Activated CD8-positive, alpha-beta memory T cell treated with anti-CD3 and anti-CD28 coated beads, Interleukin-2, amount 50 U/mL, for 1 hour (primary cell): Measurements from ENCODE around the gene BCORL1.

Experiments
- DNase-seq: peaks from one replicate; pipeline ENCODE4 v3.0.0-alpha.2; 2020; ENCODE audit errors: extremely low read depth

The BCORL1 gene

DNA sequence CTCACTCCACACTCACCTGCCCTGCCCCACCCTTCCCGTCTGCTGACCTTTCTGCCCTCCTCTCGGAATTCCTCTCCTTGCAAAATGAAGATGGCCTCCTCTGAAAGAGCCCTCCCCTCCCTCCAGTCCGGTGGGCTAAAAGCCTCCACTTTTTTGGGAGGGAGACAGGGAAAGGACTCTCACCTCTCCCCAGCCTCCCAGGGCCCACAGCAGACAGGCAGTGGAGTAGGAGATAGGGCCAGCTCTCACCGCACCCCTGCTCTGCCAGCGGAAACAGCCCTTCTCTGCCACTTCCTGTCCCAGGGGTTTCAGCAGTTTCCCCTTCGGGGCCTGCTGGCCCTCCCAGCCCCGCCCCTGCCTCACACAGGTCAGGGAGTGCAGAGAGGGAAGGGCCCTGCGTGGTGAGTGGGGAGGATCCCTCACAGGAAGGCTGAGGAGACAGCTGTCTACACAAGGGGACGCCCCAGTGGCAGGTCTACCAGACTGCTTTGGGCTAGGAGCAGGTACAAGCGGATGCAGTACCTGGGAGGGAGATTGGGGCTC lies 109.6 kb downstream of the BCORL1 start:
- DNase-seq: peak; percentile 72

DNA sequence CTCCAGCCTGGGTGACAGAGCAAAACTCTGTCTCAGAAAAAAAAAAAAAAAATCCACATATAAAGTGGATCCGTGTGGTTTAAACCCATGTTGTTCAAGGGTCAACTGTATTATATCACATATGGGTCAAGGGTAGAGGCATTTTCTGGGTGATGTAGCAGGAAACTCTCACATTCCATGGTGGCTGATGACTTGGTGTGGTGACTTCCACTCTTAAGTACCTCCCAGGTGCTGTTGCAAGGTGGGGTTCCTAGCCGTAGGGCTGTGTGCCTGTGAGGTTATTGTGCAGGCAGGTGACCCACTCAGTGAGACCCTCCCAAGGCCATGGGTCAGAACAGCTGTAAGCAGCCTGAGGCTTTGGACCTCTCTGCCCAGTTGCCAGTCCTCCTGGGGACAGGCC lies 110.8 kb downstream of the BCORL1 start:
- no peak for DNase-seq

DNA sequence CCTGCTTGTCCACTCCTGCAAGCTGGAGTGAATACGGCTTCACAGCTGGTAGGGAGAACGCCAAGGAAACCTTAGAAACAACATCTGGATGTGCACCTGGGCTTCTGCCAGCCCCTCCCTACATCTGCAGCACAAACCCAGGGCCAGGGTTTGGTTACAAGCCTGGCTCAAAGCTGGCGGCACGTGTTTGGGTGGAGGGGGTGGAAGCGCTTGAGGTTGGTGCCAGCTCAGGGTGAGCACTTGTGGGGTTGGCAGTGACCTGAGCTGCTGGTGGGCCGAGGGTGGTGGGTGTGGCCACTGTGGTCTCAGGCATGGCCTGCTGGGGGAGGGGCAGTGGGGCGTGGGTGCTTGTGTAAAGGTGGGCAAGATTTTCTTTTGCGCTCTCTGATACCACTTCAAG lies 112.3 kb downstream of the BCORL1 start:
- no peak for DNase-seq

DNA sequence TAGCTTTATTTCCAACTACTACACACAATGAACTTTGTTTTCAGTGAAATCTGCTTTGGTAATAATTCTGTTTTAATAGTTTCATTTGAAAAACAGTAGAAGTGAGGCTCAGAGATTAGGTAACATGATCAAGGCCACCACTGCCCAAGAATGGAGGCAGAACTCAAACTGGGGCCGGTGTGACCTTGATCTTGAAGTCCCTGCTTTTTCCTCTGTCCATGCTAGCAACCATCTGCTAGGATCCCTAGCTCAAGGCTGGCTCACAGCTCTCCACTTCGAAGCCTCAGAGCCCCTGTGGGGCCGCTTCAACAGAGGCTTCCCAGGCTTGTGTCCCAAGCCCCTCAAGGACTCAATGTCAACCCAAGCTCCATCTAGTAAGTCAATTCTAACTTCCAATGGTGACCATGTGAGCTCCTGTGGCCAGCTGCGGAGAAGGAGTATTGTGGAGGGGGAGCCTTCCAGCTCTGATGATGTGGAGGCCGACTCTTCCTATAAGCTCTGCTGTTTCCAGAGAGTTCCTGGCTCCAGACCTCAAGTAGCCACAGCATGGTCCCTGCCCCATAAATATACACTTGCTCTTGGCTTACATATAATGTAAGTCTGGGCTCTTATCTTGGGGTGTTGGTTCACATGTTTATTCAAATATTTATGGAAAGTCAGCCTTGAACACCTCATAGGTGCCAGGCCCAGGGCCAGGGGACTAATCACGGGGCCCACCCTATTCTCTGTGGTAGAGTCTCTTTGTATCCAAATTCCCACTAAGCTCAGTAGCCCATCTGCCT lies 113.0 kb downstream of the BCORL1 start:
- DNase-seq: no peak

DNA sequence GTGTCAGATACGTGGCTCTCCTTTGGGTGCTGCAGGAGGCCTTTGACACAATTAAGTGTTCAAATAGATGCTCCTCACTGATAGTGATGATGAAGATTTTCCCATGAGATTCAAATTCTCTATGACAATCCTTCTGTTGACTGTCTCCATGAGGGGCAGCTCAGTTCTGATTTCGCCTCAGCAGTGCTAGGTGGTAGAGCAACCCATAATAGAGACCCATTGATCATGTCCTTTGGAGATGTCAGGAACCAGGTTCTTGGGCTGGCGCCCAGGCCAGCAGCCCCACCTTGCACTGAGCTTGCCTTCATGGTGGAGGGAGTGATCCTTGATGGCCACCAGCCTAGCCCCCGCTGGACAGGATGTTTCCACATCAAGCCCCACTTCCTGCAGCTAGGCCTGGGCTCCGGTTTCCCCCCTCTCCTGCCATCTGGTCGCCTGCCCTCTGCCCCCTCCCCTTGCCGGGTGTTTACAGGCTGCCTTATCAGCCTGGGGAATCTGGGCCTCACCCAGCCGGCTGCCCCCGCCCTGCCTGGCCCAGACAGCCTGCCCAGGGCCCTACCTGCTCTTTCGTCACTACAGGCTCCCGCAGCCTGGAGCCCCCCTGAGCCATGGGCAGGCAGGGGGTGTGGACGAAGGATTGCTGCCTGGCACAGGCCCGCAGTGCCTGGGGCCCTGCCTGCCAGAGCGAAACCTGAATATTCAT lies 115.2 kb downstream of the BCORL1 start:
- DNase-seq: no peak

DNA sequence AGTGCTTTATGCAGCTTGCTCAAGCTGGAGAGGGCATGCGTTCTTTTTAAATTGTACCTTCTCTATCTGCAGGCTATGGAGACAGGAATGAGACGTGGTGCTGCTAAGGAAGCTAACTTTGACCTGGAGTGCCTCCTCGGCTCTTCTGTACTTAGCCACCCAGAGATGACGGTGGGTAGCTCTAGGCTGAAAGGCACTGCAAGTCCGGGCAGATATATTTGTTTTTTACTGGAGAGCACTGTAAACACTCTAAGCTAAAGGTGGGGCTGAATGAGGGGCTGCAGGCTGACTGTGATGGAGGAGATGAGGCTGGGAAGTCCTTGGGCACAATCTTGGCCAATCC lies 115.7 kb downstream of the BCORL1 start:
- no peak for DNase-seq

DNA sequence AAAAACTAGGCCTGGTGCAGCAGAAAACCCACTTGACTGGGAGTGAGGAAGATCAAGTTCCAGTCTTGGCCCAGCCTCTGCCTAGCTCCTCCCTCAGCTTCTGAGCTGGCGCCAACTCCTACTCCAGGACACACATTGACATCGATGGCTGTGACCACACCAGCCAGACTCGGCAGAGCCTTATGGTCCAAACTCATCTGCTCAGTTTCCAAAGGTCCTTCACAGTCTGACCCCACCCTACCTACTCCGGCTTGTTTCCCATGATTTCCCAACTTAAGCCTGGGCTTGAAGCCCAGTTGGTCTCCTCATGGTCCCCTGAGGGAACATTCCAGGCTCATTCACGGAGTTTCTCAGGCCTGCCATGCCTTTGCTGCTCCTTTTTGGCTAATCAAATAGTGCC lies 117.7 kb downstream of the BCORL1 start:
- no peak for DNase-seq

DNA sequence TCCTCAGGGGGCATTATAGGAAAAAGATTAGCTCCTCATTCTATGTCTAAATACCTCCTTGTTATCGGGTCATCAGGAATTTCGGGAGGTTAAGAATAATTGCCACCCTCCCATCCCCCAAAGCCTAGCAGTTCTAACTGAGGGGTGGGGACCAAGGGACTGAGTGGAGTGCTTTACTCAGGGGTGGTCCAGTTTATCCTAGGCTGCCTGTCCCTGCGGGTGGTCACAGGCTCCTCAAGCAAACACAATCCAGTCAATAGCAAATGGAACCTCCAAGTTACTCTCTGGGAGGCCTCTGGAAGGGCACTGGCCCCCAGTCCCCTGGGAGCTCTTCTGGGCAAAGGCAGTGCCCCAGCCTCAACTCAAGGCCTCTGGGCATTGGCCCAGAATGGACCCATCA lies 121.2 kb downstream of the BCORL1 start:
- DNase-seq: no peak

DNA sequence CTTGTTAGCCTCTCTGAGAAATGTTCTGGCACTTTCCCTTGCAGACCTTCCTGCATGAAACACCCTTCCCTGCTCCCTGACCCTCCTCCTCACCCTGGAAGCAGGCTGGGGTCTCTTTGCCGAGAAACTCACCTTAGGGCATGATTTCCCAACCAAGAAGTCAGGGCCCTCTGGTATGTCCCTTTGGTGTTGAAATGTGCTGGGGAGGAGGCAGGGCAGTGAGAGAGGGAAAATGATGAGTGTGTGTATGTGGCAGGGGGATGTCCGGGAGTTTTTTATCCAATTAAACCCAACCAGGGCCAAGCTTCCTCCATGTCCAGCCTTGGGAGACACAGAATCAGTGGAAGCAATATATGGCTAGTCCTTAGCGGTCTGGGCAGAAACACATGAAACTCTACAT lies 122.8 kb downstream of the BCORL1 start:
- DNase-seq: no peak

DNA sequence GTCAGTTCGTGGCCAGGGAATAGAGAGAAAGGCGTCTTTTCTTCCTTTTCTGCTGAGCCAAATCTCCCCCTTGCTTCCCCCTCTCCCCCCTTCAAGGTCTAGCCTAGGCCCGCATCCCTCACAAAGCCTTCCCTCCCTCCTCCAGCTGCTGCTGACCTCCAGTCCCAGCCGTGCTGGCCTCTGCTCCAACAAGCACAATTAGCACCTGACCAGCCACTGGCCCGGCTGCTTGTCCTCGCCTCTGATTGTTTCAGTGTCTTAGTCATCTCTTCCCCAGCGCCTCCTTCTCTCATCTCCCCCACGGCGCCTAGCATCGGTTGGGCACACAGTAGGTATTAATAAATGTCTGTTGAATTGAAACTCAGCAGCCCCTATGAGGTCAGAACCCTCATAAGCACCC lies 123.6 kb downstream of the BCORL1 start:
- DNase-seq: no peak
